Measurements from ENCODE around the gene UBN1.

- no peak for TF ChIP-seq CTCF (IDR thresholded peaks at IDR 0.05)
- no peak for TF ChIP-seq POLR2AphosphoS5 (IDR thresholded peaks at IDR 0.05)
- TF ChIP-seq POLR2A (IDR thresholded peaks at IDR 0.05): no peak
These were observed 50.0 kb downstream of the UBN1 start for GRCh38 chr16:4897328-4897727.
